Activated CD8-positive, alpha-beta memory T cell treated with anti-CD3 and anti-CD28 coated beads, Interleukin-2, amount 50 U/mL, for 24 hours (primary cell): ENCODE measurements around the gene COL9A3.

Experiments
- DNase-seq: peaks from one replicate; pipeline ENCODE4 v3.0.0-alpha.2; 2020; ENCODE audit errors: extremely low read depth

COL9A3 gene

DNA sequence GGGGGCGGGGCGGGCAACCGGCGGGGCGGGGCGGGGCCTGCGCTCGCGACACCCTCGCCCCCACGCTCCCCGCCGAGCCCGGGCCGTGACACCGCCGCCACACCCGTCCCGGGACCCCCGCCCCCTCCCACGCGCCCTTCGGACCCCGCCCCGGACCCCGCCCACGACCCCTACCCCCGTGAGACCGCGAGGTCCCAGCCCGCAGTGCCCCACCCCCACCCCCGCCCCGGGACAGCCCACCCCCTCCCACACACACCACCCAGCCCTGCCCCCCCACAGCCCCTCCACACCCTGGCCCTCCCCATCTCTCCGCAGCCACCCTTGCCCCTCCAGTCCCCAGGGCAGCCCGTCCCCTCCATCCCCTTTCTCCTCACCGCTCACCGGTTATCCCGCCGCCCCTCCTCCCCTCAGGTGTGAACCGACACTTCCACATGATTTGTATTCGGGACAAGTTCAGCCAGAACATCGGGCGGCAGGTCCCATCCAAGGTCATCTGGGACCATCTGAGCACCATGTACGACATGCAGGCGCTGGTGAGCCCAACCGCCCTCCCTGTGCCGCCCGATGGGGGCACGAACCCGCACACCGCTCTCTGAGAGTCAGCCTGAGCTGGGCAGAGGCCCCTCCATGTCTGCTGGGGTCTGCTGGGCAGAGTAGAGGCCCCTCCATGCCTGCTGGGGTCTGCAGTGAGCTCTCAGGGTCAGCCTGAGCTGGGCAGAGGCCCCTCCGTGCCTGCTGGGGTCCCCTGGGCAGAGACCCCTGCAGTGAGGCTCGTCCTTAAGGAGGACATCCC is 20.0 kb upstream of the COL9A3 start:
- no peak for DNase-seq

DNA sequence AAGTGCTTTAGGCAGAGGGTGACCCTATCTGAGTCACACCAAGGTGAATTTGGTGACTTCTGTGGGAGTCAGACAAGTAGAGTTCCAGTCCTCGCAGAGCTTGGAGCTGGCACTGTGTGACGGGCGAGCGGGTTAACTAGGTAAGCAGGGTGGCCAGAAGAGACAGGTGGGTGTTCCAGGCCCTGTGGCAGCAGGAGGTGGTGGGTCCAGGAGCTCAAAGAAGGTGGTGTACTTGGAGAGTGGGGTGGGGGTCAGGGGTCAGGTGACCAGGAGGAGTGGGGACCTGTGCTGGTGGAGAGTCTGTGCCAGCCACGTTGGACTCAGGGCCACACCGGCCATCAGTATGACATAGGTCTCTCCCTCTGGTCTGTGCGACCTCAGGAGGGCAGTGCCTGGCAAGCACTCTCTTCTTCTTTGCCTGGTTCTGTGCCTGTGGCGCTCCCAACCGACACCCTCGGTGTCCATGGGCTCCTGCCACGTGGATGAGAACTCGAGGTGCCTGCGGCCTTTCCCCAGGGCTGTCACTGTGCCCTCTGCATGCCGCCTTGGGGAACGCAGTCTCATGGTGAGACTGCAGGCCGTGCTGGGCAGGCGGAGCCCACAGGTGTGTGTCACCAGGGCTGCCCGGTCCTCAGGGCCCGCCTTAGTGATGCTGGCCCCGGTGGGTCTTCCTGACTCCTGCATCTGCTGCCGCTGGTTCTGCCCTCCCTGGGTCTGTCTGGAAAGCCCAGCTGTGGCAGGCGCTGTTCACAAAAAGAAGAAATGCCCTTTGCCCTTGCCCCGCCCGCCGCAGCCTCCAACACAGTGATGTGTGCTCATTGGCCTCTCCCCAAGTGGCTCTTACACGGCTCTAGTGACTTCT is 18.9 kb upstream of the COL9A3 start:
- no peak for DNase-seq

DNA sequence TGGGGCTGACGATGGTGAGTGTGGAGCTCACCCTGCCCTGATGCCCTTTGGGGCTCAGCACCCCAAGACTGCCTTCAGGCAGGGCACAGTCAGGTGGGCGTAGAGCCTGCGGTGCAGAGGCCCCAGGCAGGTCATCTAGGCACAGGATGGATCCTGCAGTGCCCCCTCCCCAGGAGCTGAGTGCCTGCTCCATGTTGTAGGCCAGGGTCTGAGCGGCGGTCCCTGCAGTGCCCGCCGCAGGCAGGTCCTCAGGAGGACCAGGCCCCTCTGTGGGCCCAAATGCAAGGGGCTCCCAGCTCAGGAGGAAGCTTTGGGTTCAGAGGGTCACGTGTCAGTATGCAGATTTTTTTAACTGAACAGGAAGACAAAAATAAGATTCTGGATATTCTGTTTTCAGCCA is 17.8 kb upstream of the COL9A3 start:
- DNase-seq, result no peak

DNA sequence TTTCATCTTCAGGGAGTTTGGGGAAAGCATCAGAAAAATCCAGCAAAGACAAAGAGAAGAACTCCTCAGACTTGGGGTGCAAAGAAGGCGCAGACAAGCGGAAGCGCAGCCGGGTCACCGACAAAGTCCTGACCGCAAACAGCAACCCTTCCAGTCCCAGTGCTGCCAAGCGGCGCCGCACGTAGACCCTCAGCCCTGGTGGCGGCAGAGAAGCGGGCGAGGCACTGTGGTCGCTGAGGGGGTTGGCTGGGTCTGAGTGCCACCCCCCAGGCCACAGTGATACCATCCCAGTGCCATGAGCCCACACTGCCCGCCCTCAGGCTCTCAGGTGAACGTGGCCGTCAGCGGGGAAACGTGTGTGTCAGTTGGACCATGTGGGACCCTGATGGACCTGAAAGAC is 17.4 kb upstream of the COL9A3 start:
- no peak for DNase-seq

DNA sequence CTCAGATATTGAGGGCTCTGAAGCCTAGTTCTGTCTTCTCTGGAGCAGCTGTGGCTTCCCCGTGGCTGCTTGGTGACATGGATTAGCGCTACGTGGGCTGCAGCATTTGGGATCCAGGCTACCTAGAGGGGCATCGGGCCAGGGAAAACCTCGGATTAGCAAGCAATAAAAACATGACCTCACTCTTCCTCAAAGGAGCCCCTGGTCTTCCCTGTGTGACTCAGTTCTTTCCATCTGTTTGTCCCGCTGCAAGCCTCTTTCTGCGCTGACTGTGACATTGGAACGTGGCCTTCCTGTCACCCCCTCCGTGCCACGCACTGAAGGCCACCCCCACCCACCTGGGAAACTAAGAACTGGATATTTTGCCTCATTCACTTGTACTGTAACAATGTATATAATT is 17.0 kb upstream of the COL9A3 start:
- no peak for DNase-seq

DNA sequence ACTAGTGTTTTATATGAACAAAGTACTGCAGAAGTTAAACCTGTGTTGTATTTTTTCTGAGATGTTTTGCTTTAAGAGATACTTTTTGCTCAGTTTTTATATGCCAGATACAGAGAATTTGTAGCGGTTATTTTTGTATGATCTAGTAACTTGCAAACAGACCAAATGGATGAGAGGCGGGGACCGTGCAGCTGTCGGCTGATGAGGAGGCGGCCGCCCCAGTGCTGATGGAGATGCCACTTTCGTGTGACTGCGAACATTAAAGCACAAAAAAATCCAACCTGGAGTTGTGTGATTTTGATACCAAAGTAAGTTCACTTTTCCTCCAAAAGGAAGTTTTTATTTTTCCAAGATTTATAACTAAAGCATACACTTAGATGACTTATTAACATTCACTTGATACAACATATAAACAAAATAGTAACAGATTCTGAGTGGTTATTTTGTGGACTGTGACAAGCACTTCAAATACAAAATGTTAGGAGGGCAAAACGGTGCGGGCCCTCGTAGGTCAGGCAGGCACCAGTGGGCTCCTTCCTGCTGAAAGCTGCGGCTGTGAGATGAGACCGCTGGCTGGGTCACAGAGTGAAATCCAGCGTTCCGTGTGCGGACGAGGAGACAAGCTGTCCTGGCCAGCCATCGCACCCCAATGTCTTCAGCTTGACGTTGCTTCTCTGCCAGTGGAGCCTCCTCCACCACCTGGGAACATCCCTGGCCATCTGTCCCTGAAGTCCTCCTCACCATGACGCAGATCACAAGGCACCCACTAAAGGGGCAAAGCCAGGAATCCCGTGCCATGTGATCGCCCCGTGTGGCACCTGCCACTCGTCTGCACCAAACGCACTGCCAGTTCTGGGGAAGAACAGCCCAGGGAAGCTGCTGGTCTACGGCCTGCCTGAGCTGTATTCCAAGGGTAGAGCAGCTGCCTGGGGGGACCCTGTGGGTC is 16.3 kb upstream of the COL9A3 start:
- DNase-seq, result no peak

DNA sequence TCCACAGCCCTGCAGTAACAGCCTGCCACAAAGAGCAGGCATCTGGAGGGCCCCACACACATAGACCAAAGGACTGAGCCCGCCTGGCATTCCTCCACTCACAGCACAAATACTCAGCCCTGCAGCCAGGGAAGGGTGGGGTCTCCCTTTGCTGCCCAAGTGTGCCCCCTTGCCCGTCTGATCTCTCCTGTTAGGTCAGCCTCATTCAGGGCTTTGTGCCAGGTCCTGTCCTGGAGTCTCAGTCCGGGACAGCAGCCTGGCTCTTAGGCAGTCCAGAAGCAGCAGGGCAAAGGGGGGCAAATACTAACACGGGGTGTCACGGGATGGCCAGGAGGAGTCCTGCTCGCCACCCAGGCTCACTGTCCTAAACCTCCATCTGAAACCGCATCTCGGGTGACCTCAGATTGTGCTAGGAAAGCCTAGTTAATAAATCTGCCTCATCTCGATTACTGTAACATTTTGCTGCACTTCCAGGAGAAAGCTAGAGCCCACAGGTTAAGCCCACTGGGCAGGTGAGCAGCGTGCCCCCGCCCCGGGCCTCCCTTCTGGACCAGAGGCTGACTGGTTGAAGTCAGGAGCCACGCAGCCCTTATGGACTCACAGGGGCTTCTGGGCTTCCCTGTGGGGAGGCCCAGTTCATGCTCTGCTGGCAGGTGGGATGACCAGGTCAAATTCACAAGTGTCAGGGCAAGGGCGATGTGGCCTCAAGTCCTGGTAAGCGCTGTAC is 15.4 kb upstream of the COL9A3 start:
- DNase-seq, result no peak

DNA sequence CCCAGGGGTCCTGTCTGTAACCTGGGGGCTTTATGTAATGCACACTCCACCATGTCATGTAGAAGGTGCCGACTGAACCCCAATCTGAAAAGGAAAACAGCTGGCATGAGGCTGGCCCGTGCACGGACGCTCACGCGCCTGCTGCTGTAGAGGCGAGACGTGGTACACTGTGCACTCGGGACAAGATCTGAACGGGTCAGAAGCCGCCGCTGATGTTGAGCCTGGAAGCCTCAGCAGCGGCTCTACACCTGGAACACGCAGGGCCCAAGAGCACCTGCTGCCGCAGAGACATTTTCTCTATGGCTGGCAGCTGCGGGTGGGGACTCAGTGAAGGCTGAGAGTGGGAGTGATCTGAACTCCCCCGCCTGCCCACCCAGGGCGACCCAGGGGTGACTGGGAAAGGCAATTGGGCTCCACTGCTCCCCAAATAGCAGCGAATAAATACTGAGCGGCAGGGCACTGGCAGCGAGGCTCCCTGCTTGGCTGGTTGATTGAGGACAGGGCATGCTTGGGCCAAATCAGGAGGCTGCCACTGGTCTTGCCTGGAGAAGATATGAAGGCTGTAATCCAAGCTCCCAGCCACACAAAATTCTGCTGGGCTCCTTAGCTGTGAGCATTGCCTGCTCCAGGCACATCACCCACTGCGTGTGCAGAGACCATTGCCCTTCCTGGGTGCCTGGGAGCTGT is 14.7 kb upstream of the COL9A3 start:
- DNase-seq, result no peak

DNA sequence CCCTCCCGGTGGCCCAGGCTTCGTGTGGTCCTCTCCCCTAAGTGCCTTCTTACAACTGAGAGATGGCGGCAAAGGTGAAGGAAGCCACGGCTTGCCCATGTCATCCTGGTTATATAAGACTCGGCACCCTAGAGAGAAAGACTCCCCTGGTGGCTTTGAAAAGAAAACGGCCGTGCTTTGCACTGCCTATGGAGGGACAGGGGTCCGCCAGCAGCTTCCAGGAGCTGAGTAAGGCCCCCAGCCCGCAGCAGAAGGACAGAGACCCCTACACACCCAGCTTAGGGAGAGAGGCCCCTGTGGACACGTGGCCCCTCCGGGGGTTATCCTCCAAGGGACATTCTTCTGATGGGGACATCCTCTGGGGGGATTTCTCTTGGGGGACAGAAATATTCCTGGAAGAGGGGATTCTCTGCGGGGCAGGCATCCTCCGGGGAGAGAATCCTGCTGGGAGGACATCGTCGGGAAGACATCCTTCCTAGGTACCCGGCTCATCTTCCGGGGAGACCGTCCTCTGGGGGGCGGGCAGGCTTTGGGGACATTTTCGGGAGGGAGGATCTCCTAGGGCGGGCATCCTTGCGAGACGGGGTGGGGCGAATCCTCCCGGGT is 12.7 kb upstream of the COL9A3 start:
- no peak for DNase-seq

DNA sequence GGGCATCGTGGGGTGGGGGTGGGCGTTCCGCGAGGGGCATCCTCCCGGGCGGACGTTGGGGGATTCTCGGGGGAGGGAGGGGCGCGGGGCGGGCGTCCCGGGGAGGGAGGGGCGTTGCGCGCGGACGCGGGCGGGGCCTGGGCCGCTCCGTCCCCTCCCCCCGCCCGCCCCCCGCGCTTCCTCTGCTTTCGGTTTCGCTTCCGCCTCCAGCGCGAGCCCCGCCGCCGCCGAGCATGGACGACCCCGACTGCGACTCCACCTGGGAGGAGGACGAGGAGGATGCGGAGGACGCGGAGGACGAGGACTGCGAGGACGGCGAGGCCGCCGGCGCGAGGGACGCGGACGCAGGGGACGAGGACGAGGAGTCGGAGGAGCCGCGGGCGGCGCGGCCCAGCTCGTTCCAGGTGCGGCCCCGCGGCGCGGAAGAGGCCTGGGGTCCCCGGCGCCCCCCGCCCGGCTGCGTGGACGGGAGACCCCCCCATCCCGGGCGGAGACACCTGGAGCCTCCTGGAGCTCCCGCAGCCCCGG is 12.2 kb upstream of the COL9A3 start, which contains the start of gene OGFR:
TSS of gene OGFR (plus strand) at position 209 of the 528 bp plus-strand sequence. CDS start at position 234, 25 bp downstream.
- DNase-seq, result no peak

DNA sequence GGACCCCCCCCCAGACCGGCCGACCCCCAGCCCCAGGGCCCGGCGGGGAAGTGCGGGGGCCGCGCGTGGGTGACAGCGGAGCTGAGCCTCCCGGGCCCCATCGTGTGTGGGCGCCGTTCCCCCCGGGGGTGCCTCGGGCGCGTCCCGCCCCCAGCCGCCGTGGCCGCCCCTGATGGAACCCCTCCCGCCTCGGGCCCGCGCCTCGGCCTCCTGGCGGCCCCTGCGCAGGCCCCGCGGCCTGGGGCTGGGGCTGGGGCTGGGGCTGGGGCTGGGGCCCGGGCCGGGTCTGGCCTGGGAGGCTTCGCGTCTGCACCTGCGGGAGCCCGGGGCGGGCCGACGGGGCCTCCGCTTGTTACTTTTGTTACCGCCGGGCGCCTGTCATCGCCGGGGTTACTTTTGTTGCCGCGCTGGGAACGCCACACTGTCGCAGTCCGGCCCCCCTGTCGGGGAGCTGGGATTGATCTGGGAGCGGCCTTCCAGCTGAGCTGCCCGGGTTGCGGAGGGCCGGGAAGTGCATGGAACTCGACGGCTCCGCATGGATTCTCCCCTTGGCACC is 11.6 kb upstream of the COL9A3 start:
- DNase-seq, result no peak

DNA sequence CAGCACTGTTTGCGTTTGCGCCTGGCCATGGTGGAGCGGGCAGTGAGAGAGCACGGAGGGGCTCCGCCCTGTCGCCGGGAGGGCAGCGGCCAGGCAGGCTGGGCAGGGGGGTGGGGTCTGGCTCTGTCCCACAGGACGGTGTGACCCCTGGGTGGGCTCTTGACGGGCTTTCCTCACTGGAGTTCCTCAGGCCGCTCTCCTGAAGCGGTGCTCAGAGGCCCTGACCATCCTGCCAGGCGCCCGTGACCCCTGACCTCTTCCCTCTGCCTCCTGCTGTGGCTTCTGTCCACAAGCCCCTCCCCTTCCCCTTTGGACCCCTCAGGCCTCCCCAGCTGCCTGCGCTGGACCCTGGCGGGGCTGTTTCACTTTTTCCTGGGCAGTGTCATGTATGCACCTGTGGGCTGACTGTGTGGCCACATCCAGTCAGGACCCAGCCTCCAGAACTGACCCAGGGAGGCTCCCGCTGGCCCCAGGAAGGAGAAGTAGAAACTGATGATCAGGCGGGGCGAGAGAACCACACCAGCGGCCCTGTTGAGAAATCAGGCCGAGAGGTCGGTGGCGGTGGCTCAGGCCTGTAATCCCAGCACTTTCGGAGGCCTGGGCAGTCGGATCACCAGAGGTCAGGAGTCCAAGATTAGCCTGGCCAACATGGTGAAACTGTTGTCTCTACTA is 11.0 kb upstream of the COL9A3 start:
- no peak for DNase-seq

DNA sequence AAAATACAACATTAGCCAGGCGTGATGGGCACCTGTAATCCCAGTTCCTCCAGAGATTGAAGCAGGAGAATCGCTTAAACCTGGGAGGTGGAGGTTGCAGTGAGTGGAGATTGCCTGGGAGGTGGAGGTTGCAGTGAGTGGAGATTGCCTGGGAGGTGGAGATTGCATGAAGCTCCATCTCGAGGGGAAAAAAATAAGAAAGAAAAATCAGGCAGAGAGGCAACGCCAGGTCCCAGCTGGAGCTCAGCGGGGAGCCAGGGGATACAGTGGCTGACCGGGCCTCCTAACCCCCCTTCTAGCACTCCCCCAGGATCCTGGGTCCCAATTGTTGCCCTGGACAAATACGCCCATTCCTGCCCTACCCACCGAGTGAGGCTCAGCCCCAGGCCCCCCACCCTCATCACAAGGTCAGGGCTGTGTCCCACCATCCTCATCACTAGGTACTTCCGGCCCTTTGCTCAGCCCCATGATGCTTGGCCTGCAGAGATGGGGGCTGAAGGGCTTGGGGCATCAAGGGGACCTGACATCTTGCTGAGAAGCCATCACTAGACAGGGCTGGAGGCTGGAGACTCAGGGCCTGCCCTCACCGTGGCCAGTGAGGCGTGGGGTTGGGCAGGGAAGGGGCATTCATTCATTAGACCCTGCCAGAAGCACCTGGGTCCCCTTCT is 10.3 kb upstream of the COL9A3 start:
- no peak for DNase-seq

DNA sequence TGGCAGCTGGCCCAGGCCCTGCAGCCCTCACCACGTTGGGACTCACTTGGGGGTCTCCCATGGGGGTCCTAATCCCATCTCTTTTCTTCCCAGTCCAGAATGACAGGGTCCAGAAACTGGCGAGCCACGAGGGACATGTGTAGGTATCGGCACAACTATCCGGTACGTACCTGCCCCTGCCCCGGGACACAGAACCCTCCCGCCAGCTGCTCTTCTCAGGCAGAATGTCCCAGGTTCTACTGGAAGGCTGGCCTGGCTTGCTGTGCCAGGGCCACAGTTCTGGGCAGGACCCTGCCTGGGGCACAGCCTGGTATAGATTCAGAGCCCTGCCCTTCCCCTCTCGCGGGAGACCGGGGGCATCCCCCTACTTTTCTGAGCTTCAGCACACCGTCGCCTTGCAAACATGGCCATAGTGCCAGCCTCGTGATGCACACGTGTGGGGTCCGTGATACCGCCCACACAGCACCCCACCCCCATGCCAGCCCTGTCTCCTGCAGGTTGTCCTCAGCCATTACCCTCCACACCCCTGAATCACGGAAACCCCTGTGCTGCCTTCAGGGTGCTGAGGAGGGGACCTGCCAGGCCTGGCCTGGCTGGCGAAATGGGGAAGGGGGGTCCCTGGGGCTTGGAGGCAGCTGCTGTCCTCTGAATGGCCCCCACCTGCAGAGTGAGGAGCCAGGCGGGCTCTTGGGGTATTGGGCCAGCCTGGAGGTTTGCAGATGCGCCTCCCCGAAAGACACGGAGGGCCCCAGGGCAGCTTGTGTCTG is 9.2 kb upstream of the COL9A3 start:
- DNase-seq, result no peak

DNA sequence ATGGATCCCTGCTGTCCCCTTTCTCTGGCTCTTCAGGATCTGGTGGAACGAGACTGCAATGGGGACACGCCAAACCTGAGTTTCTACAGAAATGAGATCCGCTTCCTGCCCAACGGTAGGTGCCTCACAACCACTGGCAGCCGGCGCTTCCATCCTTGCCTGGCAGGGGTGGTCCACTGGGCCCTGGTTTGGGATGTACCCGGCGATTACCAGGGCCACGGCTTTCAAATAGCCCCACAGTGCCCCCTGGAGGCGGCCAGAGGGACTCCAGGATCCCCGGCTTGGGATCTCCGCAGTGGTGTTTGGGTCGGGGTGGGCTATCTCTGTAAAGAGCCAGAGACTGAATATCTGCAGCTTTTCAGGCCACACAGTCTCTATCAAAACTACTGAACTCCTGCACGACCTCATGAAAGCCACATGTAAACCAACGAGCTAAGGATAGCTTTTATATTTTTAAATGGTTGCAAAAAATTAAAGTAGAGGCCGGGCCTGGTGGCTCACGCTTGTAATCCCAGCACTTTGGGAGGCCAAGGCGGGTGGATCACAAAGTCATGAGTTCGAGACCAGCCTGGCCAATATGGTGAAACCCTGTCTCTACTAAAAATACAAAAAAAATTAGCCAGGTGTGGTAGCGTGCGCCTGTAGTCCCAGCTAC is 8.5 kb upstream of the COL9A3 start:
- DNase-seq, result no peak

DNA sequence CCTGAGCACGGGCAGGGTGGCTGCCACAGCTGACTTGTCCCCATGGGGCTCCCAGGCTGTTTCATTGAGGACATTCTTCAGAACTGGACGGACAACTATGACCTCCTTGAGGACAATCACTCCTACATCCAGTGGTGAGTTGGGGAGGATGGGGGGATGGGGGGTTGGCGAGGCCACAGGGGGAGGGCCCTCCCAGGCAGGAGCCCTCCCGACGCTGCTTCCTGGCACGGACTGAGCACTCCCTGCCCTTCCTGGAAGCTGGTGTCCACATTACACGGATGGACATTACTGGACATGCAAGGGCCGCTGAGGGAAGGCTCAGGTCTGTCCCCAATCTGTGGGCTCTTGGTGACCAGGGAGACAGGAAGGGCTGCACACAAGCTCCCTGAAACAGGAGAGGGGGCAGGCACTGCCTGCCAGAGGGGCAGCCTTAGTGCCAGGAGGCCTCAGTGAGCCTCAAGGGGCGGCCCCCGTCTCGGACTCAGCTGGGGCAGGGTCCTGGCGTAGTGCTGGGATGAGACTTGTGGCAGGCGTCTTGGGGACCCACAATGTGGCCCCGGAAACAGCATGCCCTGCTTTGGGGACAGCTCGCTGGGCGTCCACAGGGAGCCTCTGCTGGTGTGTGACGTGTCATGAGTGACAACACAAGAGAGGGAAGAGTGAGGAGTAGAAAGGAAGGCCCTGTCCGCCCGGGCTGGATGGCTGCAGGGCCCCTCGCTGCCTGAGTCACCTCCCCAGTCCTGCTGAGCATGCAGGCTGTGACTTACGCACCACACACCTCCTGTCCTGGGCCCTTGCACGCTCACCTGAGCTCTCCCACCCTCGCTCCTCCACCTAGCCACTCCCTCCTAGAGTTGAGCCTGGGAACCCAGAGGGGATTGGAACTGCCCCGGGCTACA is 7.1 kb upstream of the COL9A3 start:
- no peak for DNase-seq
